Measurements from ENCODE around the gene VAX1.
A peak's percentile ranks its signal among the peaks of the same experiment; 100 is the strongest.

The VAX1 gene

DNA sequence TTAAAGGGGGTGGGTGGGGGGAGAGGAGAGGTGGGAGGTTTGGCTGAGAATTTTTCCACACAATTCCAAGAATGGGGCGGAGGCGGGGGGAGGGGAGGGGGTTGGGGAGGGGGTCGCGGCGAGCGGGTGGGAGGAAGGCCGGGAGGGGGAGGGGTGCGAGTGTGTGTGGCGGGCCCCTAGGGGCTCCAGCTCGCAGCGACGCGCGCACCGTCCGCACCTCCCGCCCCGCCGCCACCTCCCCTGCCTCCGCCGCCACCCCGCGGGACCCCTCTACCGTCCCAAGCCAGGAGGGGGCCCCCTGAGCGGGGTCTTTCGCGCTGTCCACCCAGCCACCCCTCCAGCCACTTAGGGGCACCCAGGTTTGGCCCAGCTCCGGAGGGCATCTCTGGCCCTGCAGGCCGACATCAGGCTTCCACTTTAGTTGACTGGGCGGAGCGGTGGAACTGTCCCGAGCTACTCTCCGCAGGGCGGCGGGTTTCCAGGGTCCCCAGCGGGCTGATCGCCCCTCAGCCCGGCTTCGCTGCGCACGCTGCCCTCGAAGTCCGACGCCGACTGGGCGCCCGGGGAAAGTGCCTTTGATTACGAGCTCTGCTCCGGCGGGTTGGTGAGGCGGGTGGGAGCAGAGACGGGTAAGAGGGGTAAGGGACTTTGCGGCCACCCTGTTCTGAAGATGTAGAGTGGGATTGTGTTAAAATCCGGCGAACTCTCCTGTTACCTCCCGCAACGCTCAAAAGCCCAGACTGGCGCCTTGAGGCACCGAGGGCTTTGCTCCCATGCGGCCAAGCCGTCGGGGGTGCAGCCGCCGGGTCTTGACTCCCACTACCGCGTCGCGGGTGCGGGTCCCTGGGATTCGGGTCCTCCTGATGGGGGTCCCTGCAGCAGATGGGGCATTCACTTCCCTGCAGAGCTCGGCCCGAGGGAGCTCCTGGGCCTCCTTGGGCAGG is 1.8 kb upstream of the VAX1 start:
- Histone ChIP-seq H3K9ac (ENCODE audit: low read length) (no peak overlapping the region), H3K4me1 (ENCODE audit: control insufficient read depth, insufficient read depth, low read length) (peaks cover 6% of the 10 kb centered on the region), H3K4me3 (ENCODE audit: low read length) (no peak overlapping the region), H3K9me3 (ENCODE audit: control insufficient read depth, low read length) (peaks cover 23% of the 10 kb centered on the region), H3K36me3 (ENCODE audit: control insufficient read depth, insufficient read depth, low read length, severe bottlenecking) (no peaks in the 10 kb centered on the region), H3K27me3 (replicated peaks; ENCODE audit: control insufficient read depth, insufficient read depth, low read length) (peaks cover 72% of the 10 kb centered on the region)
- DNase-seq (ENCODE audit: low read depth): no peak

DNA sequence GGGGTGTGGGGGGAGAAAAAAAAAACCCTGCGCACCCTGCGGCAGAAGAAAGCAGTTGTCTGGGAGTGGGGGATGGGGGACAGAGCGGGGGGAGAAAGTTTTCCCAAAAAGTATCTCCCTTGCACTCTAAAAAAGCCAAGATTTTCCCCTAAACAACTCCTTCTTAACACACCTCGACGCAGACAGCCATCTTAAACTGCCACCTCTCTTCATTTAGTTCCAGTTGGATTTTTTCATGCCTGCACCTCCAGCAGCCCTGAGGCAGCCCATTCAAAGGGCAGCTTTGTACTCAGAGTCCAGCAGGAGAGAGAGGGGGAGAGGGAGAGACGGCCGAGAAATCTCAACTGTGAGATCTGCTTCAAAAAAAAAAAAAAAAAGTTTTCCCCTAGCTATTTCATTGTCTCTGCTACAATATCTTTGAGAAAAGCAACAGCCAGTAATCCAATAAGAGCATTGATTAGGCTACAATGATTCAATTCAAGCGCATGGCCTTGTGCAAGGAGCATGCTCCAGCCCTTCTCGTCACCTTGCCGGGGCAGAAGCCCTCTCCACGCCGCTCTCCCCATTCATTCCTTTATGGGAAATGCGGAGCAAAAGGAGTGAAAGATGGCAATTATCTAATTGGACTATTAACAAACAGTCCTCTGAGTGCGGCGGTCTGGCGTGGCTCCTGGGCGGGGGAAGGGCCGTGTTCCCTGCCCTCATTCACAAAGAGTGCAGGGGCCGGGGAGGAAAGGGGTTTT is 939 bp upstream of the VAX1 start:
- Histone ChIP-seq H3K4me1 (ENCODE audit: control insufficient read depth, insufficient read depth, low read length) (peaks cover 6% of the 10 kb centered on the region), H3K9ac (ENCODE audit: low read length) (no peak overlapping the region), H3K27me3 (replicated peaks; ENCODE audit: control insufficient read depth, insufficient read depth, low read length) (peaks cover 70% of the 10 kb centered on the region), H3K9me3 (ENCODE audit: control insufficient read depth, low read length) (peaks cover 17% of the 10 kb centered on the region), H3K4me3 (ENCODE audit: low read length) (no peak overlapping the region), H3K36me3 (ENCODE audit: control insufficient read depth, insufficient read depth, low read length, severe bottlenecking) (no peaks in the 10 kb centered on the region)
- no peak for DNase-seq (ENCODE audit: low read depth)

GRCh38 chr10:117137031-117137910 is 799 bp downstream of the VAX1 start:
- peaks cover 10% of the 10 kb centered on the region for H3K9me3 ChIP-seq (ENCODE audit: control insufficient read depth, low read length)
- peak; percentile 23 for DNase-seq (ENCODE audit: low read depth)
- peaks cover 12% of the 10 kb centered on the region for H3K4me1 ChIP-seq (ENCODE audit: control insufficient read depth, insufficient read depth, low read length)
- H3K9ac ChIP-seq (ENCODE audit: low read length): no peak overlapping the region
- H3K27me3 ChIP-seq (replicated peaks; ENCODE audit: control insufficient read depth, insufficient read depth, low read length): peaks cover 73% of the 10 kb centered on the region
- H3K36me3 ChIP-seq (ENCODE audit: control insufficient read depth, insufficient read depth, low read length, severe bottlenecking): no peaks in the 10 kb centered on the region
- H3K4me3 ChIP-seq (ENCODE audit: low read length): peak overlapping the region; percentile 64

- Histone ChIP-seq H3K9me3 (ENCODE audit: control insufficient read depth, low read length) (peaks cover 12% of the 10 kb centered on the region), H3K27me3 (replicated peaks; ENCODE audit: control insufficient read depth, insufficient read depth, low read length) (peaks cover 73% of the 10 kb centered on the region), H3K4me1 (ENCODE audit: control insufficient read depth, insufficient read depth, low read length) (peaks cover 16% of the 10 kb centered on the region), H3K36me3 (ENCODE audit: control insufficient read depth, insufficient read depth, low read length, severe bottlenecking) (no peaks in the 10 kb centered on the region), H3K4me3 (ENCODE audit: low read length) (peak overlapping the region; percentile 64), H3K9ac (ENCODE audit: low read length) (no peak overlapping the region)
- DNase-seq (ENCODE audit: low read depth): no peak
Observed at GRCh38 chr10:117136391-117136975, 1.6 kb downstream of the VAX1 start.

DNA sequence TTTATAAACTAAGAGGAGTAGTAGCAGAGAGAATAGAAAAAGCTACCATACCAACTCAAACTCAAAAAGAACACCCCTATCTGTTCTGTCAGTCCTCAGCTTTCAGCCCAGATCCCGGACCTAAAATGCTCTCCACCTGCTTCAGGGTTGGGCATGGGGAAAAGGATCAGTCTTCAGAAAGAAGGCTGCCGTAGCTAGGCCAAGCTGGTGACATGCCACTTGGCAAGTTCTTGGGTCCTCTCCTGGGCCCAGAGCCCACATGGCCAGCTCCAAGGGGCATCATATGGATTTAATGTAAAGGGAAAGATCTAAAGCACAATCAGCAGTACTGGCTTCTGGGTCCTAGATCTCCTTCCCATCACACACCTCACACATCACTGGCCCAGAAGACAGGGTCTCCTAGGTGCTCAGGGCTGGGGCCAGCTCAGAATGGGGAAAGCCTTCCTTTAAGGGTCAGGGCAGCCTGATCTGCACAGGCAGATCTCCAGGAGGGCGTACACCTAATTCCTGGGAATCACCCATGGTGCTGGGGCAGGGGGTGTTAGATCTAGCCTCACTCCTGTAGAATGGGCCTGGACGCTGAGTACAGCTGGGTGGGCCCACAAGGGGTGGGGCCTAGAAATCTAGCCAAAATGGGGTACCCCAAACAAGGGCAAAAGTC is 2.5 kb downstream of the VAX1 start:
- no peak for DNase-seq (ENCODE audit: low read depth)
- Histone ChIP-seq H3K4me3 (ENCODE audit: low read length) (no peak overlapping the region), H3K36me3 (ENCODE audit: control insufficient read depth, insufficient read depth, low read length, severe bottlenecking) (no peaks in the 10 kb centered on the region), H3K27me3 (replicated peaks; ENCODE audit: control insufficient read depth, insufficient read depth, low read length) (peaks cover 75% of the 10 kb centered on the region), H3K9me3 (ENCODE audit: control insufficient read depth, low read length) (peaks cover 11% of the 10 kb centered on the region), H3K4me1 (ENCODE audit: control insufficient read depth, insufficient read depth, low read length) (peaks cover 19% of the 10 kb centered on the region), H3K9ac (ENCODE audit: low read length) (no peak overlapping the region)

GRCh38 chr10:117135026-117135372 is 3.1 kb downstream of the VAX1 start:
- Histone ChIP-seq H3K9ac (ENCODE audit: low read length) (no peak overlapping the region), H3K9me3 (ENCODE audit: control insufficient read depth, low read length) (peaks cover 11% of the 10 kb centered on the region), H3K4me1 (ENCODE audit: control insufficient read depth, insufficient read depth, low read length) (peaks cover 19% of the 10 kb centered on the region), H3K36me3 (ENCODE audit: control insufficient read depth, insufficient read depth, low read length, severe bottlenecking) (no peaks in the 10 kb centered on the region), H3K4me3 (ENCODE audit: low read length) (no peak overlapping the region), H3K27me3 (replicated peaks; ENCODE audit: control insufficient read depth, insufficient read depth, low read length) (peaks cover 75% of the 10 kb centered on the region)
- DNase-seq (ENCODE audit: low read depth): no peak

- Histone ChIP-seq H3K4me3 (ENCODE audit: low read length) (no peak overlapping the region), H3K27me3 (replicated peaks; ENCODE audit: control insufficient read depth, insufficient read depth, low read length) (peaks cover 81% of the 10 kb centered on the region), H3K9ac (ENCODE audit: low read length) (no peak overlapping the region), H3K4me1 (ENCODE audit: control insufficient read depth, insufficient read depth, low read length) (peaks cover 19% of the 10 kb centered on the region), H3K36me3 (ENCODE audit: control insufficient read depth, insufficient read depth, low read length, severe bottlenecking) (no peaks in the 10 kb centered on the region), H3K9me3 (ENCODE audit: control insufficient read depth, low read length) (peaks cover 11% of the 10 kb centered on the region)
- peak; percentile 24 for DNase-seq (ENCODE audit: low read depth)
Observed at GRCh38 chr10:117134306-117135025, 3.6 kb downstream of the VAX1 start.

DNA sequence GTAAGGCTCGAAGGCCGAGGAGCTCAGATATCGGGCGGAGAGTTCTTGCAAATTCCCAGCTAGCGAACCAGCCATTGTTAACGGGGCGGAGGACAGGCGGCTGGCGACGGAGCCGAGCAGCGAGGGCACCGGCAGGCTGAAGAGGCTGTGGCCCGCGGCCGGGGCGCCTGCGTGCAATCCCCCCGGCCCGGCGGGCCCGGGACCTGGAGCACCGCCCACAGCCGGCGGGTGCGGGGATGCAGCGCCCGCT is 4.1 kb downstream of the VAX1 start:
- no peak overlapping the region for H3K9ac ChIP-seq (ENCODE audit: low read length)
- H3K4me3 ChIP-seq (ENCODE audit: low read length): no peak overlapping the region
- no peaks in the 10 kb centered on the region for H3K36me3 ChIP-seq (ENCODE audit: control insufficient read depth, insufficient read depth, low read length, severe bottlenecking)
- DNase-seq (ENCODE audit: low read depth): no peak
- H3K9me3 ChIP-seq (ENCODE audit: control insufficient read depth, low read length): peaks cover 11% of the 10 kb centered on the region
- peaks cover 19% of the 10 kb centered on the region for H3K4me1 ChIP-seq (ENCODE audit: control insufficient read depth, insufficient read depth, low read length)
- peaks cover 82% of the 10 kb centered on the region for H3K27me3 ChIP-seq (replicated peaks; ENCODE audit: control insufficient read depth, insufficient read depth, low read length)

GRCh38 chr10:117133273-117134055 is 4.6 kb downstream of the VAX1 start:
- no peaks in the 10 kb centered on the region for H3K36me3 ChIP-seq (ENCODE audit: control insufficient read depth, insufficient read depth, low read length, severe bottlenecking)
- DNase-seq (ENCODE audit: low read depth): no peak
- peaks cover 83% of the 10 kb centered on the region for H3K27me3 ChIP-seq (replicated peaks; ENCODE audit: control insufficient read depth, insufficient read depth, low read length)
- peaks cover 11% of the 10 kb centered on the region for H3K9me3 ChIP-seq (ENCODE audit: control insufficient read depth, low read length)
- peaks cover 19% of the 10 kb centered on the region for H3K4me1 ChIP-seq (ENCODE audit: control insufficient read depth, insufficient read depth, low read length)
- no peak overlapping the region for H3K4me3 ChIP-seq (ENCODE audit: low read length)
- H3K9ac ChIP-seq (ENCODE audit: low read length): no peak overlapping the region

All from adipocyte (in vitro differentiated cells).